GM12892 (cell line): ENCODE data around the gene SCUBE2. TPM values are rescaled to one million over a fixed set of nuclear protein-coding genes. Genes with fewer than 3 reads are reported as not detected.

Experiments
- DNase-seq: peaks from one replicate; pipeline ENCODE4 v3.0.0; 2011; ENCODE audit not compliant: insufficient read length
- FAIRE-seq: peaks from 2 replicates; lab custom pipeline; 2011; peaks lifted over from hg19 to GRCh38; lab: Jason Lieb, UNC
- POLR2A ChIP-seq: IDR thresholded peaks from 2 replicates; pipeline ENCODE4 v1.6.1; 2011; ENCODE audit warnings: low read depth, low read length, control low read depth
- POLR2AphosphoS5 ChIP-seq: IDR thresholded peaks from 2 replicates; pipeline ENCODE4 v1.6.1; 2011; ENCODE audit warnings: low read depth, low read length, control low read depth
- TAF1 ChIP-seq: IDR thresholded peaks from 2 replicates; pipeline ENCODE4 v1.6.1; 2011; ENCODE audit warnings: low read depth, mild to moderate bottlenecking, control low read depth, low read length, borderline replicate concordance
- polyA plus RNA-seq: library from polyadenylated mRNA; unstranded; fragments of >200 nt; gene quantifications from one replicate; pipeline ENCODE4 v1.2.1, GENCODE V29; 2012; ENCODE audit warnings: missing spikeins, inconsistent platforms; ENCODE audit not compliant: missing spikeins

Gene SCUBE2
- polyA plus RNA-seq = 0.47 TPM

DNA sequence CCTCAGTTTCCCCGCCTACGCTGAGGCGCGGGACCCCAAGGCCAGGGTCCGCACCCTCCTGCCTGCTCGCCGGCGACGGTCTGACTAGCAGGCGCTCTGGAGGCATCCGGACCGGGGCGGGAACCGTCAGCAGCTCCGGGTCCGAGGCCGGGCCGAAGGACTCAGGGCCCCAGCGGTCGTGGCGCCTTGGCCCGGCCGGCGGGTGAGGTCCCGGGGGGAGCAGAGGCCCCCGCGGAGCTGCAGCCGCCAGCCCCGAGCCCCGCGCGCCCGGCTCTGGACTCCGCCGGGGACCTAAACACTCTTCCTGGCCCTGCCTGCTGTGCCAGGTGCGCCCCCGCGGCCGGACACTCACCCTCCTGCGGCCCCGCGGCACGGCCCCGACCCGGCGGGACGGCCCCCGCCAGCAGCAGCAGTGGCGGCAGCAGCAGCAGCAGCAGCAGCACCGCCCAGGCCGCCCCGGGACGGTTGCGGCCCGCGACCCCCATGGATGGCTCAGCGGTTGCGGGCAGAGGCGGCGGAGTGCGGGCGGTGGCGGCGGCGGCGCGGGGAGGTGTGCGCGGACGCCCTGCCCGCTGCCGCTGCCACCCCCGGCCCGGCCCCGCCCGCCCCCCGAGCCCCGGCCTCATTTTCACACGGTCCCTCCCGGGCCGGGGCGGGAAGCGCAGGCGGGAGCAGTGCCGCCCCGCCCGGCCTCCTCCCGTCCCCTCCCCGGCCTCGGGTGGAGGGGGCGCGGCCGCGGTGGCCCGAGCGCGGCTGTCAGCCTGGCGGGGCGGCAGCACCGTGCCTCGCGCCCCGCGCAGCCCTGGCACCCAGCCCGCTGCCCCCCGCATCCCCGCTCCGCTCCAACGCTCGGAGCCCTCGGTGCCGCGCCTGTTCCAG is at the start of gene SCUBE2:
Gene SCUBE2 (minus strand): TSS at position 556 of the 879 bp plus-strand sequence. CDS start 71 bp downstream, at position 485.
- TF ChIP-seq POLR2AphosphoS5 (no peak), POLR2A (no peak), TAF1 (no peak)
- FAIRE-seq = no peak
- peak; percentile 46 for DNase-seq

DNA sequence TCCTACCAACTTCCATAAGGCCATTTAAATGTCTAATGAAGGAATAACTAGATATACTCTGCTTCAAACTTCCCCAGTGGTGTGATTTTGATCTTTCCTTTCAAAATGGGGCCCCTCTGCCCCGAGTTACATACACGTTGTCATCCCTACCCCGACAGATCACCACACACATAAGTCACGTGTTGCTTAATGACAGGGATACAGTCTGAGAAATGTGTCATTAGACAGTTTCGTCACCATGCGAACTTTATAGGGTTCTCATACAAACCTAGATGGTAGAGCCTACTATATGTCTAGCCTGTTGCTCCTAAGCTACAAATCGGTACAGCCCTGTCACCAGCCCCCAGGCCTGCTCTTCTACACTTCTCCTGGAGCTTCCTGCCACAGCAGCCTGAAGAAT is 49.8 kb upstream of the SCUBE2 start:
- TF ChIP-seq POLR2AphosphoS5 = no peak
- no peak for TF ChIP-seq POLR2A
- no peak for TF ChIP-seq TAF1
- DNase-seq = no peak
- FAIRE-seq = peak; percentile 9

DNA sequence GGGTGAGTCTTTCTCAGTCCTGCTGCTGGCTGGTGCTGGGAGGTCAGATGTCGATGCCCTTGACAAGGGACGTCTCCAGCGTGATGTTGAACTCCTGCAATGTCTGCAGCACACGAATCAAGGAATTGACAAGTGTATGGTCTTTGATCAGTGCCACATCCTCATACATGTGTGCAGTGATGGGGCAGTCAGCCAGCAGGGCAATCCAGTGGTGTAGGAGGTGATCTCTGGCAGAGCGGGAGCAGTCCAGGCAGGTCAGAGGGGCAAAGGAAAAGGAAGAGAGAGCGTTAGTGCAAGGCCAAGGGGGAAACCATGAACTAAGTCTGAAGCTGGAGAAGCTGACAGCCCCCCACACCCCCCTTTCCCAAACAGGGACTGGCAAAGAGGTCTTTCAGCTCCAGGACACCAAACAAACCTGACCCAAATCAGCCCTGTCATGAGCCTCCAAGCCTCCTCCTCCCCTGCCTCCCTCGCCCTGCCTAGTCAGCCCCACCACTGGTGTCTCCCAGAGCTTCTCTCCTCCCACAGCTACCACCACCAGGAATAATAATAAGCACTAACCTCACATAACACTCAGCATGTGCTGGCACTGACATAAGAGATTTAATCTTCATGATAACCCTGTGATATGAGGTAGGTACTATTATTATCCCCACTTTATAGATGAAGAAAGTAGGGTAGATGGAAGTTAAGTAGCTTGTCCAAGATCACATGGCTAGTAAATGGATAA is 48.4 kb upstream of the SCUBE2 start:
- TF ChIP-seq POLR2A (no peak), POLR2AphosphoS5 (no peak), TAF1 (no peak)
- no peak for FAIRE-seq
- no peak for DNase-seq

- DNase-seq (no peak), FAIRE-seq (no peak)
Measured at GRCh38 chr11:9138612-9139579, 47.5 kb upstream of the SCUBE2 start.

GRCh38 chr11:9138133-9138453 is 46.7 kb upstream of the SCUBE2 start:
- TF ChIP-seq POLR2AphosphoS5 (no peak), TAF1 (no peak), POLR2A (no peak)
- DNase-seq = no peak
- peak; percentile 9 for FAIRE-seq

More at GRCh38 chr11:9138612-9139579, 47.5 kb upstream of the SCUBE2 start:
- TF ChIP-seq POLR2AphosphoS5 = no peak
- no peak for TF ChIP-seq POLR2A
- TF ChIP-seq TAF1 = no peak

- FAIRE-seq = peak; percentile 98
Measured at GRCh38 chr11:9137293-9138132, 46.1 kb upstream of the SCUBE2 start.

DNA sequence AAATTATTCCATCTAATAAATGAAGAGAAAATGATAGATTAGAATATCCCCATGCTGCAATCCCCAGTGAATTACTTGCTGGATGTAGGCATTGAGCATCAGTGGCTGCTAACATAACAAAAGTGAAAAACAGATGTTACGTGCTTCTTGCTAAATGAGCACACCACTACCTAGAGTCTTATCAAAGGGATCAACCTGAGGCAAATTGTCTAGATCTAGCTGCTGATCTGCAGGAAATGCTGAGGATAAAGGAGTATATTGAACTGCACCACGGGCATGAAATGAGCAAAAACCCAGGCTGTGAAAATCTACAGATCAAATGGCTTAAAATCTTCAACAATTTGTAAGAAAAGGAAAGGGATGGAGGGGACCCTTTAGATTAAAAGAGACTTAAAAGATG is 45.3 kb upstream of the SCUBE2 start:
- no peak for DNase-seq
- FAIRE-seq = no peak
- TF ChIP-seq TAF1 = no peak
- TF ChIP-seq POLR2A = no peak
- no peak for TF ChIP-seq POLR2AphosphoS5

More at GRCh38 chr11:9137293-9138132, 46.1 kb upstream of the SCUBE2 start:
- TF ChIP-seq TAF1 (no peak), POLR2AphosphoS5 (no peak), POLR2A (no peak)
- peak; percentile 40 for DNase-seq

- FAIRE-seq = no peak
- TF ChIP-seq POLR2A = no peak
- no peak for TF ChIP-seq POLR2AphosphoS5
- no peak for TF ChIP-seq TAF1
- DNase-seq = no peak
Measured at GRCh38 chr11:9133956-9134355, 42.6 kb upstream of the SCUBE2 start.

DNA sequence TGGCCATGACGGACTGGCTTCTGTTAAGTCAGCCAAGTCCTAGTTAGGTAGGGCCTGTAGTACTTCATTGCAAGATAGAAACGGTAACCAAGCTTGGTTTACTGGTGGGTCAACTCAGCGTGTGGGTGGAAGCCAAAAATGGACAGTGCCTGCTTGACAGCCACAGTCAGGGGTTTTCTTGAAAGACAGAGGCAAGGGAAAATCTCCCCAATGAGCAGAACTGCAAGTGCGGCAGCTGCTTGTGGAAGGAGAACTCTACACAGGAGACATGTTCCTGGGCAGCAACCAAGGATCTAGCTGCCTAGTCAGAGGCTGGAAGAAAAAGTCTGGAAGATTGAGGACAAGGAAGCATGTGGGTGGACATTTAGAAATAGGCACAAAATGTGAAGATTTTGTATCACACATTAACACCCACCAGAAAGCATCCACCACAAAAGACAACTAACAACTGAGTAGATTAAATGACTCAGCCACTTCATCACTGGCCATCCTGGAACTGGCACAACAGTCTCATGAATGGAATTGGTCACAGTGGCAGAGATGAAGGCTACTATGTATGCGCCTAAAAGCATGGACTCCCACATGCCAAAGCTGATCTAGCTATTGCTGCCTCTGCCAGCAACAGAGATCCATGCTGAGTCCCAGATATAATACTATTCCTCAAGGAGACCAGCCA is 40.9 kb upstream of the SCUBE2 start:
- peak; percentile 36 for FAIRE-seq
- no peak for DNase-seq
- TF ChIP-seq POLR2AphosphoS5 = no peak
- TF ChIP-seq POLR2A = no peak
- TF ChIP-seq TAF1 = no peak

DNA sequence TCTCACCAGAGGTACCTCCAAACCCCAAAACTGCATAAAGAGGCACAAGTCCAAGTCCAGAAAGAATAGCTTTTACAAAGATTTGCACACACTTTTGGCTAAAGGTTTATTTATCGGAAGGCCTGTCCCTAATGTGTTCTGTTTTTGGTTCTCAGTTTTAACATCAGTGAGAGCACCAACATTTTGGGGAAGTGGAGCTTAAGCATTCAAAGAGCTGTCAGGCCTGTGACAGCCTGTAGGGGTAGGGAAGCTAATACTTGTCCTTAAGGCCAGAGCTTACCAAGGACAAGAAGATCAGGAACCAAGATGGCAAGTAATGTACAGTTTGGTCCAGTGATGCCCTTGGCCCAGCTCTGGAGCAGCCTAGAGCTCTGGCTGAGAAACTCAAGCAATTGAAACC is 38.9 kb upstream of the SCUBE2 start:
- no peak for TF ChIP-seq POLR2A
- no peak for TF ChIP-seq POLR2AphosphoS5
- TF ChIP-seq TAF1 = no peak
- FAIRE-seq (peak; percentile 50), DNase-seq (no peak)
